ENCODE results near the gene IQGAP2. TPM values are rescaled to one million over a fixed set of nuclear protein-coding genes. Genes with fewer than 3 reads are reported as not detected.

The IQGAP2 gene
- total and polyA plus RNA-seq, 9 of the 15 experiments (the other 6 are each of a cell fraction or from before 2014, with no cell fraction given), result 8.7 to 23.2 (median 17.4) TPM

DNA sequence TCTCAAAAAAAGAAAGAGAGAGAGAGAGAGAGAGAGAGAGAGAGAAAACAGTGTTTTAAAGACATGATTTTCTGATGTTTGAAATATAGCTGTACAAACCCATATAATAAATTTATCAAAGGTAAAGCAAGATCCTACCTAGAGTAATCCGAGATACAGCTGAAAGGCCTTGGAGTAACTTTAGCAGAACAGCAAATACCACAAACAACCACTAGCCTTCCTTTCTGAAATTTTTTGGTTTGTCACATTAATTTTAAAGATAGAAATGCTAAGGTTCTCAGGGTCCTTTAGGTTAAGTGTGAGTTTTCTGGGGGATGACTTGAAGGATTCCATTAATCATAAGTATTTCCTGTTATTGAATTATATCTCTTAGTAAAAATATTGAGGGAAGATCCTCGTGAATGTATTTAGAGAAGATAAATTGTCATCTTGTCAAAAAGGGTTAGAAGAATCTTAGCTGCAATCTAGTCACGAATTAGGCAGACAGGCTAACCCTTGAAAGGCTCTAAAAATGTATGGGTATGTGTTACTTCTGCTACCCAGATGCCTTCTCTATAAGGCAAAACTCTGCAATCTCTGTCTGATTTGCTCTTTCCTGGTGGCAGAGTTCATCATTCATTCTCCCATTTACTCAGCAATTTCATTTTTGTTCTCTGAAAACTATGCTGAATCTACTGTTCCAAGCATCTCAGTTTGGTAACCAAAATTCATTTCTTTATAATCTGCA lies 192.8 kb downstream of the IQGAP2 start (continued):
- TF ChIP-seq, protein P1, sequence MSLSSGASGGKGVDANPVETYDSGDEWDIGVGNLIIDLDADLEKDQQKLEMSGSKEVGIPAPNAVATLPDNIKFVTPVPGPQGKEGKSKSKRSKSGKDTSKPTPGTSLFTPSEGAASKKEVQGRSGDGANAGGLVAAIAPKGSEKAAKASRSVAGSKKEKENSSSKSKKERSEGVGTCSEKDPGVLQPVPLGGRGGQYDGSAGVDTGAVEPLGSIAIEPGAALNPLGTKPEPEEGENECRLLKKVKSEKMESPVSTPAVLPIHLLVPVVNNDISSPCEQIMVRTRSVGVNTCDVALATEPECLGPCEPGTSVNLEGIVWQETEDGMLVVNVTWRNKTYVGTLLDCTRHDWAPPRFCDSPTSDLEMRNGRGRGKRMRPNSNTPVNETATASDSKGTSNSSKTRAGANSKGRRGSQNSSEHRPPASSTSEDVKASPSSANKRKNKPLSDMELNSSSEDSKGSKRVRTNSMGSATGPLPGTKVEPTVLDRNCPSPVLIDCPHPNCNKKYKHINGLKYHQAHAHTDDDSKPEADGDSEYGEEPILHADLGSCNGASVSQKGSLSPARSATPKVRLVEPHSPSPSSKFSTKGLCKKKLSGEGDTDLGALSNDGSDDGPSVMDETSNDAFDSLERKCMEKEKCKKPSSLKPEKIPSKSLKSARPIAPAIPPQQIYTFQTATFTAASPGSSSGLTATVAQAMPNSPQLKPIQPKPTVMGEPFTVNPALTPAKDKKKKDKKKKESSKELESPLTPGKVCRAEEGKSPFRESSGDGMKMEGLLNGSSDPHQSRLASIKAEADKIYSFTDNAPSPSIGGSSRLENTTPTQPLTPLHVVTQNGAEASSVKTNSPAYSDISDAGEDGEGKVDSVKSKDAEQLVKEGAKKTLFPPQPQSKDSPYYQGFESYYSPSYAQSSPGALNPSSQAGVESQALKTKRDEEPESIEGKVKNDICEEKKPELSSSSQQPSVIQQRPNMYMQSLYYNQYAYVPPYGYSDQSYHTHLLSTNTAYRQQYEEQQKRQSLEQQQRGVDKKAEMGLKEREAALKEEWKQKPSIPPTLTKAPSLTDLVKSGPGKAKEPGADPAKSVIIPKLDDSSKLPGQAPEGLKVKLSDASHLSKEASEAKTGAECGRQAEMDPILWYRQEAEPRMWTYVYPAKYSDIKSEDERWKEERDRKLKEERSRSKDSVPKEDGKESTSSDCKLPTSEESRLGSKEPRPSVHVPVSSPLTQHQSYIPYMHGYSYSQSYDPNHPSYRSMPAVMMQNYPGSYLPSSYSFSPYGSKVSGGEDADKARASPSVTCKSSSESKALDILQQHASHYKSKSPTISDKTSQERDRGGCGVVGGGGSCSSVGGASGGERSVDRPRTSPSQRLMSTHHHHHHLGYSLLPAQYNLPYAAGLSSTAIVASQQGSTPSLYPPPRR (CRISPR knock-in tag; IDR thresholded peaks at IDR 0.05; ENCODE audit: borderline replicate concordance), result no peak
- no peak for TF ChIP-seq ELF4 (CRISPR knock-in tag; IDR thresholded peaks at IDR 0.05)
- no peak for TF ChIP-seq PURB (CRISPR knock-in tag; IDR thresholded peaks at IDR 0.05; ENCODE audit: low read depth)
- no peak for TF ChIP-seq GABPB1 (CRISPR knock-in tag; IDR thresholded peaks at IDR 0.05)
- TF ChIP-seq SNIP1 (IDR thresholded peaks at IDR 0.05; ENCODE audit: low read depth), result no peak
- TF ChIP-seq TEAD4 (IDR thresholded peaks at IDR 0.05; ENCODE audit: low read length), result no peak
- TF ChIP-seq TEAD4 (CRISPR knock-in tag; IDR thresholded peaks at IDR 0.05; ENCODE audit: borderline replicate concordance), result no peak
- no peak for TF ChIP-seq SIX5 (IDR thresholded peaks at IDR 0.05; ENCODE audit: borderline replicate concordance in 1 of 2, insufficient read depth in 1 of 2, low read depth in 1 of 2, low read length in 2 of 2)
- TF ChIP-seq BACH1 (tag; IDR thresholded peaks at IDR 0.05), result no peak
- no peak for TF ChIP-seq TAL1 (IDR thresholded peaks at IDR 0.05)
- TF ChIP-seq CBX2 (IDR thresholded peaks at IDR 0.05; ENCODE audit: insufficient read depth, low read length, poor library complexity, severe bottlenecking), result no peak
- no peak for TF ChIP-seq CEBPB (tag; IDR thresholded peaks at IDR 0.05)
- TF ChIP-seq ZNF12 (CRISPR knock-in tag; IDR thresholded peaks at IDR 0.05), result no peak
- TF ChIP-seq RBM34 (IDR thresholded peaks at IDR 0.05; ENCODE audit: borderline replicate concordance, insufficient read depth, low read length), result no peak
